Measurements from ENCODE around the gene CHN2. TPM values are rescaled to one million over a fixed set of nuclear protein-coding genes. Genes with fewer than 3 reads are reported as not detected.

CHN2 gene
- 0.08 TPM for polyA plus RNA-seq (2013, experiment 1 of 2; ENCODE audit: insufficient read length)
- 0.28 TPM for polyA plus RNA-seq (2013, experiment 2 of 2; ENCODE audit: insufficient read length)

DNA sequence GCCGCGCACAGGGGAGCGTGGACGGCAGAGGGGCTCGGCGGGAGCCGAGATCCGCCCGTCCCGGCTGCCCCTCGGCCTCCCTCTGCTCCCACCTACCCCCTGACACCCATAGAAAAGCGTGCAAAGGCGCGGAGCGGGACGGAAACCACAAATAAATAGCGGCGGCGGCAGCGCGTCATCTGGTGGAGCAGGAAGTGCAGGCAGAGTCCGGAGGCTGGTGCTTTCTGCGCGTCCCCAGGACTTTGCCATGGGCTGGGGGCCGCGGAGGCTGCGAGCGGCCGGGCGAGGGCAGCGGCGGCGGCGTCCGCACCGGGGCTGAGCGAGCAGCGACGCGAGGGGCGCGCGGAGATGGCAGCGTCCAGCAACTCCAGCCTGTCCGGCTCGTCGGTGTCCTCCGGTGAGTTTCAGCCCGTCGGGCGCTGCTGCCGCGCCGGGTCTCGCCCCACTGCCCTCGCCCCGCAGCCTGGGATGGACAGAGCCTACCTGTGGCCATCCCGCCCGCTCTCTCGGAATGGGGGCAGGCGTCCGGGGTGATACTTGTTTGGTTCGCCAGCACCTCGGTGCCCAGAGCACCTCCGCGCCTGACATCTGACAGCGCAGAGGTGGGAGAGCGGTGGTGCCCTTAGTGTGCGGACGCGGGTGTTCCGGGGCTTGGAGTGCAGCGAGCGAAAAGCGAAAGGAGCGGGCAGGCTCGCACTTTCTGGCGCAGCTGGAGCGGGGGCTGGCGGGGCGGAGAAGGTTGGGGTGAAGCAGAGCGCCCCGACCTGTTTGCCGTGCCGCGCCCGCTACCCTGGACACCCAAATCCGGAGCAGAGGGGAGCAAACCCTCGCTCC lies at the start of gene CHN2:
Gene CHN2 (plus strand): TSS at position 182 of the 834 bp plus-strand sequence.
- DNase-seq, result peak; percentile 48

DNA sequence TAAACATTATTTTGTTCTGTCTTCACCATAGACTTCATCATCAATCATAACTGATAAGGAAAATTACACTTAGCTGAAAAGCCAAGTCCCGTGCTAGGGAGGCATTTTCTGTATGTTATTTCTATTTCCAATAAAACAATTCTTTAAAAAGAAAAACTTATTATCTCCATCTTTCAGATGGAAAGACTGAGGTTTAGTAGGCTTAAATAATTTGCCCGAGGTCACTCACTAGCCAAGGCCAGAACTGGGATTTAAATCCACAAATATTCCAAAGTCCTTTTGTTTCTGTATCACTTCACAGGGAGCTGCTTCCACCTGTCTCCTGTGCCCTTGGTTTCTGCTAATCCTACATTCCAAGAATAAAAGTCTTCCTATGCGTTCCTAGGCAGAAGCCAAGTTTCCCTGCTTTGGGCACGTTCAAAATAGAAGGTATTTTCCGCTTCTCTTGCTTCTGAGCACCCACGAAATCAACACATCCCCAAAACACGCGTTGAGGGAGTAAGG lies 49.0 kb upstream of the CHN2 start:
- no peak for DNase-seq

DNA sequence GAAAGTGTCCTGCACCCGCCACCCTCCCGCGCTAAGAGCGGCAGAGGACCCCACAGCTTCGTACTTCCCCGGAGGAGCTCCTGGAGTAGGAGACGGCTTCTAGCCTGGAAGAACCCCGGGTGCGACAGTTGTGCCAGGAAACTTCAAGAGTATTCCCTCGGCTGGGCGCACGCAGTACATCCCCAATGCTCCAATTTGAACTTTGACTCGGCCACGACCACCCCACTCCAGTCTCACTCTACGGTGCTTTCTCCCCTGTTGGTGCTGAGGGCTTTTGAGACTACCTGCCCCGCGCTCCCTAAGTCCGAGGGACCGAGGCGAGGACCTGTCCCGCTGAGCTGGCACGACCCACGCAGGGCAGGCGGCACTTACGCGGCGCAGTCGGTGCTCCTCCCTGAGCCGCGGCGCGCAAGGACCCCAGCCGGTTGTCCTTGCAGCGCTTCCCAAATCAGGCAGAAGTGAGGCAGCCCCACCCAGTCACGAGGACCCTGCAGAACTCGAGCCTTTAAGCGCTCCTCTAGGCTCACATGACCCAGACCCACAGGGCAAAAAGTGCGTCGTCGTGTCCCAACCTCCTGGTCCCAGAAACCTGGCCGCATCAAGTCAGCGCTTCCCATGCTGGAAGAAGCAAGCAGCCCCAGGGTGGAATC lies 48.4 kb upstream of the CHN2 start, which contains the start of gene CPVL:
Gene CPVL (minus strand): TSS at position 481 of the 650 bp plus-strand sequence. CDS start 25,476 bp downstream, outside the sequence.
- peak; percentile 4 for DNase-seq

GRCh38 chr7:29146888-29147609 lies 47.5 kb upstream of the CHN2 start:
- no peak for DNase-seq

GRCh38 chr7:29147821-29148220 lies 46.8 kb upstream of the CHN2 start:
- no peak for DNase-seq

DNA sequence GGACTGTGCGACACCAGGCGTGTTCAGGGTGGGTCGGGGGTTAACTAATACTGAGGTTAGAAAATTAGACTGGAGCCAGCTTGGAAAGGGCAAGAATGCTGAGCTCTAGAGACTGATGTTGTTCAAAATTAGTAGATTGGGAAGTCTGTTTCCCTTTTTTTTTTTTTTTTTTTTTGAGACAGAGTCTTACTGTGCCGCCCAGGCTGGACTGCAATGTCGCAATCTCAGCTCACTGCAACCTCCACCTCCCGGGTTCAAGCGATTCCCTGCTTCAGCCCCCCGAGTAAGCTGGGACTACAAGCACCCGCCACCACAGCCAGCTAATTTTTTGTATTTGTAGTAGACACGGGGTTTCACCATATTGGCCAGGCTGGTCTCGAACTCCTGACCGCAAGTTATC lies 45.5 kb upstream of the CHN2 start:
- DNase-seq, result no peak

DNA sequence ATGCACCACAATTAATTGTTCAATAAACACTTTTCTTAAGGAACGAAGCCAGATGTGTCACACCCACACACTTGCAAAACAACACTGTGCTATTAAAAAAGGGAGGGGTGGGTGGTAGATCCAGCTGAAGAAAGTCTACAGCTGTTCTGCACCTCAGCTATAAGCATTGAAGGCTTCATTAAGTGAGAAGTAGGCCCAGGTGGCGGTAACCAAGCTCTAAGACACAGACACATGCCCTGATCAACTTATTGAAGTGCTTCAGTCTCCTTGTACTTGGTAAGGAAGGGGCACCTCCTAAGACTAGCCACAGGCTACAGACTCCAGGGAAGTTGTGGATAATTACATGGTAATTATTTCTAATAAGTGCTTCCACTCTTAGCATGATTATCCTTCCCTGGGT lies 43.7 kb upstream of the CHN2 start:
- no peak for DNase-seq

GRCh38 chr7:29154076-29154475 lies 40.5 kb upstream of the CHN2 start:
- no peak for DNase-seq

DNA sequence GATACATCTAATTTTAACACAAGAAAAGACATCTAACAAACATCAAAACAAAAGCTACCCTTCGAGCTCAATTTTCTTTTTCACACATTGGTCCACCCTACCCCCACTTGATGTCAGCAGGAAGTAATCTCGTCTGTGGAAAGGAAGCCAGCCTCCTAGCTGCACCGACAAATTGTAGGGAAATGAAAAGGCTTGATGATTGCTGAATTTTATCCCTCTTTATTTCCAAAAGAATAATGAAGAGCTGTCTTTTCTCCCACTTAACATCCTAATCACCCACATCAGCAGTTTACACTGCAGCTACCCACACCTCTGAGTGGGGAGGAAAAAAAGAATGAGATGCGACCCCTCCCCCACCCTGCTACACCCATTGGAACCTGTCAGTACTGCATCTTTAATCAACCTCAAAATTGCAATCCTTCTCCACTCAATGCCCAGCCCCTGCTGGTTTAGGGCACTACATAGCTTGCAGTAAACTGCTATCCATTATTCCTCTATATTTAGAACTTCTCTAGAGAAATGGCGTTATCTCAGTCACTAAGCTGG lies 37.6 kb upstream of the CHN2 start:
- no peak for DNase-seq

DNA sequence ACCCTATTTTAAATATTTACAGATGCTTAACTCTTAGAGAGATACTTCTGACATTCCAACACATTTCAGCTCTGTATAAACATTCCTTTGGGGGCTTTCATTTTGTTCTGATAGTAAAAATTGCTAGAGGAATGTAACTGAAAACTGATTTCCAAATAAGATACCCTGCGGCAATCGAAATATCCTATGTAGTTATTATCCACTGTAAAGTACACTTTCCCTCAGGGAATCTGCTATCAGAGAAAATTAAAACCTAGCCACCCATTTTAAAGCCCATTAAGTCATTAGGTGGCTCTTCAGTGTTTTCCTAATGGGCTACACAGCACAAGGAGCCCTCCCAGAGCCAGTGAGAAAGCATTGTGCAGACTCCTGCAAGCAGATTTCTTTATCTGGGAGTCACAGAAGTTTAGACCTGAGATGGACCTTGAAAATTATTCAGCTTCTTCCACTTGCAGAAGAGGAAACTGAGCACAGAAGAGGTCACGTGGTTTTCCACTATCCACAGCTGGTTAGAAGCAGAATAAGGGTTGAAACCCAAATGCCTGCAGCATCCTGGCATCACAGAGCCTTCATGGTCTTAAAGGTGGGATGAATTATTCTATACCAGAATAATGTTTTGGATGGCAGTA lies 35.7 kb upstream of the CHN2 start:
- no peak for DNase-seq

DNA sequence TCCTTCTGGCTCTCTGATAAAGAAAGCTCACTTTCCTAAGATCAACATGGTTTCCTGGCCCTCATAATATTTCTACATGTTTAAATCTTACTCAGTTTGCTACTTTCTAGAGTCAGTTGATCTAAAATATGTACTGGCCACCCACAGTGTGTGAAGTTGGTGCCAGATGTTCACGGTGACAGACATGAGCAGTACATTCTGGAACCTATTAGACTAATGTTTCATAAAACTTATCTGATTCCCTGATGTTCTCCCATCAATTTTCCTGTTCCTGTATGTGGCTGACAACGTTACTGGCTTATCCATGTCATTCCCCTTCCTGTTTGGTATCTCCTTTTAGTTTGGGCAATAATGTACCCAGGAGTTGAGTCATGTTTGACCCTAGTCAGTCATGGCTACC lies 34.5 kb upstream of the CHN2 start:
- no peak for DNase-seq

GRCh38 chr7:29161231-29161630 lies 33.3 kb upstream of the CHN2 start:
- no peak for DNase-seq

DNA sequence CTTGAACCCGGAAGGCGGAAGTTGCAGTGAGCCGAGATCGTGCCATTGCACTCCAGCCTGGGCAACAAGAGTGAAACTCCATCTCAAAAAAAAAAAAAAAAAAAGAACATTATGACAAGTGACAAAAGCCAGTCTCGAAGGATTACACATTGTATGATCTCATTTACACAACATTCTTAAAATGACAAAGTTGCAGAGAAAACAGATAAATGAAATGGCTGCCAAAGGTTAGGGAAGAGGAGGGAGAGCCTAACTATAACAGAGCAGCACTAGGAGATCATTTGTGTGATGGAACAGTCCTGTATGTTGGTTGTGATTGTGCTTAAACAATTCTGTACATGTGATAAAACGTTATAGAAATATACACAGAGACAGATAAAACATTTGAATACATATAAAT lies 32.0 kb upstream of the CHN2 start:
- DNase-seq, result no peak

DNA sequence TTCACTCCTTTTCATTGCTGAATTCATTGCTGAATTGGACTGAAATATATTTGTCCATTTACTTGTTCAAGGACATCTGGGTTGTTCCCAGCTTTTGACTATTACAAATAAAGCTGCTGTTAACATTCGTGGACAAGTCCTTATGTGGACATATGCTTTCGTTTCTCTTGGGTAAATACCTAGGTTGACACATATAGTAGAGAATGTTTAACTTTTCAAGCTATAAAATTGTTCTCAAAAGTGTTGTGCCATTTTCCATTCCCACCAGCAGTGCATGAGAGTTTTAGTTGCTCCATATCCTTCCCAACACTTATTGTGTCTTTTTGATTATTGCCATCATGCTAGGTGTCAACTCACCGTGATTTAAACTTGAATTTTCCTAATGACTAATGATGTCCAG lies 30.7 kb upstream of the CHN2 start:
- no peak for DNase-seq

DNA sequence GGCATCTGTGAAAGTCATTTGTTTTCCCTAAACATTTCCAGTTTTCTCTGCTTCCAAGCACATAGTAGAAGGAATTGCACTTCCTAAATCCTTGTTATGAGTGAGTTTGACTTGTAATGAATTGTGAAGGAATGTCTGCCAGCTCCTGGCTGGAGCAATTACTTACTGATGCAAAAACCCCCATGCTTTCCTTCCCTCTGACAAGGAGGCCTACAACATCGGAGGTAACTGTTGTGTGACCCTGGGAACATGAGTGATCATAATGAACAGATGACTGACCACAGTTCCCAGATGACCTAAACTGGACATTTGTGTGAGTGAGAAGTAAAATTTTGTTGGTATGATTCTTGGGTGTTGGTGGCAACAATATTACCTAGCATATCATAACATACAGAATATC lies 26.9 kb upstream of the CHN2 start:
- DNase-seq, result no peak

DNA sequence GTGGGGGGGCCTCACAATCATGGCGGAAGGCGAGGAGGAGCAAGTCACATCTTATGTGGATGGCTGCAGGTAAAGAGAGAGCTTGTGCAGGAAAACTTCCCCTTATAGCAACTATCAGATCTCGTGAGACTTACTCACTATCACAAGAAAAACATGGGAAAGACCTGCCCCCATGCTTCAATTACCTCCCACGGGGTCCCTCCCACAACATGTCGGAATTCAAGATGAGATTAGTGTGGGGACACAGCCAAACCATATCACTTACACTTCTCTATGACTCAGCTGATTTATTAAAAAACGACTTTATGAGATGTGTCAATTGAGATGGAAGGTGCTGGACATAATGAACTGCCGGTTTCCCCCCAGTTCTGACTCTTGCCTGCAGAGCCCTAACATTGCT lies 23.8 kb upstream of the CHN2 start:
- no peak for DNase-seq

- DNase-seq, result no peak
These were observed 21.1 kb upstream of the CHN2 start for GRCh38 chr7:29173458-29173857.

- DNase-seq, result no peak
These were observed 16.5 kb upstream of the CHN2 start for GRCh38 chr7:29177963-29178600.

DNA sequence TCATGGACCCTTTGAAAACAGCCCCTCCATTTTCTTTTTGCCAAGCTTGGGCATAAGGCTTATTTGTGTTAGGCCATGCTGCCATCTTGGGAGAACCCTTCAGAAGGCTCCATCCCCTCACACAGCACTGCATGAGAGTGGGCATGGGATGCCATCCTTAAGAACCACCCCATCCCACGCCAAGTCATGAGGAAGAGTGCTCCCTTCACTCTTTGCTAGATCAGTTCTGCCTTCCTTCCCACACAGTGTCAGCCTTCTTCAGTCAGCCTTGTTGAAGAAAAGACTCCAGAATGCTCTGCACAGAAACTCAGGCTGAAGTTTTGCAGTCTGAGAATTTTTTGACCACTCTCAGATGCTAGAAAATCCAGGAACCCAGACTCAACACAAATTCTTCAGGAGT lies 15.5 kb upstream of the CHN2 start:
- no peak for DNase-seq

DNA sequence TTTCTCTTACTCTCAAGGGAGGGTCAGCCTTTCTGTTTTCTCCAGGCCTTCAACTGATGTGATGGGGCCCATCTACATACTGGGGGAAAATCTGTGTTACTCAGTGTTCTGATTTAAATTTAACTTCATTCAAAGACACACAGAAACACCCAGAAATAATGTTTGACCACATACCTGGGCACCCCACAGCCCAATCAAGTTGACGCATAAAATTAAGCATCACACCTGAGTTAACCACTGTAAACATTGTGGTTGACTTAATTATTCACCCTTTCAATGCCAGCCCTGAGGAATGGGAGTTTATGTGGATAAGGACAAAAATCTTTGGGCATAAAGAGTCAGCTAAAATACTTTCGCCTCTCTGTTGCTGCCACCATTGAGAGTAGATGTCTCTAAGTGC lies 10.0 kb upstream of the CHN2 start:
- no peak for DNase-seq

- DNase-seq, result no peak
These were observed 9.0 kb upstream of the CHN2 start for GRCh38 chr7:29185613-29186012.

DNA sequence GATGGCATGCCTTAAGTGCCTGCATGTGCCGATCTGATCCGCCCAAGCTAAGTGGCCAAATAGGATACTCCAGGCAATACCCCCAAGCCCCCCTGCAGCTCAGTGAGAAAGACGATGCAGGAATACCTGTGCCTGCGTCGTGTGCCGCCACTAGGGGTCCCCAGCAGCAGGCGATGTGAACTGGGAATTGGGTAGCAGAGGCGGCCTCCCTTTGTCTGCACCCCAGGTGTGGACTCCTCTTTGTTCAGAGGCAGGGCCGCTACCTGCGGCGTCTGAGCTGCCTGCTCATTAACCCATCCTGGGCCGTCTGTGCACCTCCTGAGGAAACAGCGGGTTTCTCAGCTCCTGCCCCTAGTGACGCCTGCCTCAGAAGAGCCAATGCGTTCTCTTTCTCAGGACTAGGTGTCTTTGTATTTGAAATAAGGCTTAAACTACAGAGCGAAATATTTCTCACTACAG lies 4.8 kb upstream of the CHN2 start:
- peak; percentile 23 for DNase-seq

All from fibroblast of skin of back (primary cell).